Ovary (tissue), 3 donors: Measurements from ENCODE around the gene AFF3.

Experiments used
- EP300 ChIP-seq: sonication (generic); formaldehyde crosslinking; IDR thresholded peaks from one replicate; pipeline ENCODE4 v1.6.1; 2017; ENCODE audit warnings: antibody characterized with exemption
- POLR2A ChIP-seq: fragments of 450-650 bp; IDR thresholded peaks from one replicate; pipeline ENCODE4 v1.6.1; 2017; ENCODE audit warnings: antibody characterized with exemption, mild to moderate bottlenecking, moderate library complexity
- TF ChIP-seq, protein P1 (sequence below), 3 donors: fragments of 450-650 bp in 2 of 3; fragments of 200-600 bp in 1 of 3; IDR thresholded peaks; one replicate each; pipeline versions ENCODE4 v1.5.1 to v1.8.0; 2016 to 2022; ENCODE audit warnings: antibody characterized with exemption in 3 of 3, mild to moderate bottlenecking in 1 of 3
- donor health status: DM: no; HTN: no; CAD: no.

DNA sequence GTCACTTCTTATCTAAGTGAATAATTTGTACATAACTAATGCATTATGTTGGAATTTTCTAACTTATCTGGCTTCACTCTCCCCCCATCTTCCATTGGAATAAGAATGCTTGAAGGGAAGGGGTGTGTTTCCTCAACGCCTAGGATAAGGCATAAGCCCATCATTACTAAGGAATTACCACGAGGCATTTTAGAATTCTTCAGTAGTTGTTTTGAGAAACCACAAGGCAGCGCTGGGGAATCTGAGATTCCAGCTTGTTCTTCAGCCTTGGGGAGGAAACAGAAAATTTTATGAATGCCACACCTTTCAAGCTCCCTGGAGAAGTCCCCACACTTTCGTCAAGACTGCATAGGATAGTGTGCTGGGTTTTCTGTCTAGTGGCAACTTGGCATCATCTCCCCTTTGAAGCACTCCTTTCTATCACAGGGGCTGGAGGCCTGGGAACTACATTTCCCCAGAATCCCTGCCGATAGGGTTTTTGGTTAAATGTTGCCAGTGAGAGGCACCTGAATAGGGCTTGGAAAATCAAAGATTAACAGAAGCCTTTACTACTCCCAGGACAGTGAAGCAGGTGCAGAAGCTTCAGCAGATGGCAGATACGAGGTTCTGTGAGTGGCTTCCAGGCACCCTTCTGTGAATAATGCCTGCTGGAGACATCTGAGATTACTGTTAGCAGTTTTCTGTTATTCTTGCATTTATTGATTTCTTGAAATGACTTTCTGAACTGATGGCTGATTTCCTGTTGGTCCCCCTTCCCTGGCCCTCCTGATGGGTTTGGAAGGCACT, 459.9 kb downstream of the AFF3 start:
- TF ChIP-seq POLR2A, result no peak
- TF ChIP-seq, protein P1, sequence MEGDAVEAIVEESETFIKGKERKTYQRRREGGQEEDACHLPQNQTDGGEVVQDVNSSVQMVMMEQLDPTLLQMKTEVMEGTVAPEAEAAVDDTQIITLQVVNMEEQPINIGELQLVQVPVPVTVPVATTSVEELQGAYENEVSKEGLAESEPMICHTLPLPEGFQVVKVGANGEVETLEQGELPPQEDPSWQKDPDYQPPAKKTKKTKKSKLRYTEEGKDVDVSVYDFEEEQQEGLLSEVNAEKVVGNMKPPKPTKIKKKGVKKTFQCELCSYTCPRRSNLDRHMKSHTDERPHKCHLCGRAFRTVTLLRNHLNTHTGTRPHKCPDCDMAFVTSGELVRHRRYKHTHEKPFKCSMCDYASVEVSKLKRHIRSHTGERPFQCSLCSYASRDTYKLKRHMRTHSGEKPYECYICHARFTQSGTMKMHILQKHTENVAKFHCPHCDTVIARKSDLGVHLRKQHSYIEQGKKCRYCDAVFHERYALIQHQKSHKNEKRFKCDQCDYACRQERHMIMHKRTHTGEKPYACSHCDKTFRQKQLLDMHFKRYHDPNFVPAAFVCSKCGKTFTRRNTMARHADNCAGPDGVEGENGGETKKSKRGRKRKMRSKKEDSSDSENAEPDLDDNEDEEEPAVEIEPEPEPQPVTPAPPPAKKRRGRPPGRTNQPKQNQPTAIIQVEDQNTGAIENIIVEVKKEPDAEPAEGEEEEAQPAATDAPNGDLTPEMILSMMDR (IDR thresholded peaks at IDR 0.05), result no peak
- TF ChIP-seq EP300, result no peak
